Measurements from ENCODE around the gene SLC2A14. TPM values are rescaled to one million over a fixed set of nuclear protein-coding genes. Genes with fewer than 3 reads are reported as not detected.
A peak's percentile ranks its signal among the peaks of the same experiment; 100 is the strongest.
"Not testable (repeated sequence)": the region's sequence is repeated elsewhere in the genome, so short reads cannot be mapped to it uniquely, and the experiment has no call there.

SLC2A14 gene
- total RNA-seq, 2 experiments from 2014 or later = 0.13 to 0.18 TPM

DNA sequence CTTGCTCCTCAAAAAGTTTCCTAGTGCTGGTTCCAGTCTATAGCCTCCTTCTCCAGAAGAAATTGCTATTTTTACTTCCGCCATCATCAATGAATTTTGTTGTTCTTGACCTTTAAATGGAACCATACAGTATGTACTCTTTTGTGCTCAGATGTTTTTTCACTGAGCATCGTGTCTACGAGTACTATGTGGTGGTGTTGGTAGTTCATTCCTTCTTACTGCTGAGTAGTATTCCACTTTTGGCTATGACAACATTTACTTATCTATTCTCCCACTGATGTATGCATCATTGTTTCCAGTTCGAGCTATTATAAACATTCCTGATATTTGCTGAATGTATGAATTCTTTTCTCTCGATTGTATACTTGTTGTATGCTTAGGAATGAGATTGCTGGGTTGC, 28.6 kb downstream of the SLC2A14 start:
- POLR2A ChIA-PET = no interaction called here

DNA sequence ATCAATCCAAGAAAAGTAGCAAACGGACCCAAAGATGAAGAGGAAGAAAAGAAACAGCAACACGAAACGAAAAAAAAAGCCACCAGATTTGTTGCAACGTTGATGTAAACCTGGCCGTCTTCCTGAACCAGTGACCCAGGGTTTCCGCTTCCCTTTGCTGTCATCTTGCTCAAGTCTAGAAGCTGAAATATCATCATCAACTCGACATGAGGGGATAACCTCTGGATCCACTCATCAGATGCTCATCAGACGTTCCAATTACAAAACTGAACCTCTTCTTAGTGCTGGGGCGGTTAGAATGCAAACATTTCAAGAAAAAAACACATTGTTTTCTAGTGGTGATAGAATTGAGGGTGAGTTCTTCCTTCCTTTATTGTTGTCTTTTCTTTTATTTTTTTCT, 29.1 kb downstream of the SLC2A14 start:
- POLR2A ChIA-PET; H3K9me3 Mint-ChIP-seq (ENCODE audit: insufficient read depth); H3K36me3 Mint-ChIP-seq (ENCODE audit: low read depth); H3K4me1 Mint-ChIP-seq (ENCODE audit: low read depth): not testable (repeated sequence)
- Mint-ChIP-seq H3K27ac (peak overlapping the region; percentile 82), H3K4me3 (peak overlapping the region; percentile 43), H3K27me3 (ENCODE audit: low read depth) (peaks cover 16% of the 10 kb centered on the region)
- DNase-seq (peak; percentile 25), ATAC-seq (peak; percentile 92)
- CTCF ChIA-PET = interaction anchor here (1.0 kb wide), 1 partner anchor 11 kb away, joined by 4 read pairs; no protein-coding TSS in a partner anchor

More for the DNA sequence above, 28.6 kb downstream of the SLC2A14 start:
- H3K36me3 Mint-ChIP-seq (ENCODE audit: low read depth) = no peaks in the 10 kb centered on the region
- CTCF ChIA-PET = interaction anchor here (1.0 kb wide), 1 partner anchor 12 kb away, joined by 4 read pairs; no protein-coding TSS in a partner anchor
- ATAC-seq (no peak), DNase-seq (no peak)
- H3K4me3 Mint-ChIP-seq = no peak overlapping the region
- no peak overlapping the region for H3K27ac Mint-ChIP-seq
- H3K27me3 Mint-ChIP-seq (ENCODE audit: low read depth) = peaks cover 16% of the 10 kb centered on the region
- peaks cover 6% of the 10 kb centered on the region for H3K4me1 Mint-ChIP-seq (ENCODE audit: low read depth)
- no peaks in the 10 kb centered on the region for H3K9me3 Mint-ChIP-seq (ENCODE audit: insufficient read depth)

GRCh38 chr12:7843149-7843548, 29.6 kb downstream of the SLC2A14 start:
- CTCF ChIA-PET; H3K36me3 Mint-ChIP-seq (ENCODE audit: low read depth); H3K27ac Mint-ChIP-seq; H3K9me3 Mint-ChIP-seq (ENCODE audit: insufficient read depth); H3K4me1 Mint-ChIP-seq (ENCODE audit: low read depth); DNase-seq; POLR2A ChIA-PET: not testable (repeated sequence)
- peak overlapping the region; percentile 31 for H3K4me3 Mint-ChIP-seq
- H3K27me3 Mint-ChIP-seq (ENCODE audit: low read depth) = peaks cover 17% of the 10 kb centered on the region
- ATAC-seq = peak; percentile 40

- H3K27ac Mint-ChIP-seq; H3K36me3 Mint-ChIP-seq (ENCODE audit: low read depth); H3K9me3 Mint-ChIP-seq (ENCODE audit: insufficient read depth); H3K4me3 Mint-ChIP-seq; CTCF ChIA-PET; POLR2A ChIA-PET; ATAC-seq; DNase-seq; H3K4me1 Mint-ChIP-seq (ENCODE audit: low read depth): not testable (repeated sequence)
- peaks cover 14% of the 10 kb centered on the region for H3K27me3 Mint-ChIP-seq (ENCODE audit: low read depth)
Measured at GRCh38 chr12:7842444-7842843, 30.3 kb downstream of the SLC2A14 start.

GRCh38 chr12:7839848-7840247, 32.9 kb downstream of the SLC2A14 start:
- H3K9me3 Mint-ChIP-seq (ENCODE audit: insufficient read depth); ATAC-seq; POLR2A ChIA-PET; CTCF ChIA-PET; H3K4me1 Mint-ChIP-seq (ENCODE audit: low read depth); H3K27ac Mint-ChIP-seq; DNase-seq; H3K4me3 Mint-ChIP-seq; H3K36me3 Mint-ChIP-seq (ENCODE audit: low read depth): not testable (repeated sequence)
- H3K27me3 Mint-ChIP-seq (ENCODE audit: low read depth) = peaks cover 13% of the 10 kb centered on the region

DNA sequence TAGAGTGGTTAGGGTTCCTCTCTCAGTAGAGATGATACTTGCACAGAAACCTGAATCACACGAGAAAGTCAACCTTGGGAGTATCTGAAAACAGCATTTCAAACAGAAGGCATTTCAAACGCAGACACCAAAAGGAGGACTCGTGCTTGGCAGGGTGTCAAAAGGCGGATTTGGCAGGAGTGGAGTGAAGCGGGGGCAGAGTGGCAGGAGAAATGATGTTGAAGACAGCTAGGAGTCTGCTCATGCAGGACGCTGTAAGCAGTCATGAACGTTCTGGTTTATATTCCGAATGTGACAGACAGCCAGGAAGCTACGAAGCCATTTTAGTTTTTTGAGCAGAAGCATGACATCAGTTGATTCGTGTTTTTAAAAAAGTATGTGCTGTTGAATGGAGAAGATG, 33.5 kb downstream of the SLC2A14 start:
- H3K4me1 Mint-ChIP-seq (ENCODE audit: low read depth); DNase-seq; H3K27ac Mint-ChIP-seq; CTCF ChIA-PET; ATAC-seq; POLR2A ChIA-PET; H3K4me3 Mint-ChIP-seq; H3K9me3 Mint-ChIP-seq (ENCODE audit: insufficient read depth); H3K36me3 Mint-ChIP-seq (ENCODE audit: low read depth): not testable (repeated sequence)
- peaks cover 13% of the 10 kb centered on the region for H3K27me3 Mint-ChIP-seq (ENCODE audit: low read depth)

GRCh38 chr12:7837366-7837765, 35.3 kb downstream of the SLC2A14 start:
- H3K36me3 Mint-ChIP-seq (ENCODE audit: low read depth) = no peaks in the 10 kb centered on the region
- no peak for ATAC-seq
- no peaks in the 10 kb centered on the region for H3K9me3 Mint-ChIP-seq (ENCODE audit: insufficient read depth)
- no peaks in the 10 kb centered on the region for H3K4me1 Mint-ChIP-seq (ENCODE audit: low read depth)
- no peak for DNase-seq
- H3K27ac Mint-ChIP-seq = no peak overlapping the region
- CTCF ChIA-PET = no interaction called here
- no peak overlapping the region for H3K4me3 Mint-ChIP-seq
- peaks cover 10% of the 10 kb centered on the region for H3K27me3 Mint-ChIP-seq (ENCODE audit: low read depth)
- POLR2A ChIA-PET = no interaction called here

GRCh38 chr12:7835766-7836165, 36.9 kb downstream of the SLC2A14 start:
- peaks cover 5% of the 10 kb centered on the region for H3K27me3 Mint-ChIP-seq (ENCODE audit: low read depth)
- CTCF ChIA-PET = no interaction called here

GRCh38 chr12:7835116-7835515, 37.6 kb downstream of the SLC2A14 start:
- H3K27ac Mint-ChIP-seq = no peak overlapping the region
- no peak for ATAC-seq
- H3K4me3 Mint-ChIP-seq = no peak overlapping the region
- ChIA-PET CTCF (no interaction called here), POLR2A (no interaction called here)
- no peak for DNase-seq
- H3K9me3 Mint-ChIP-seq (ENCODE audit: insufficient read depth) = no peaks in the 10 kb centered on the region
- H3K27me3 Mint-ChIP-seq (ENCODE audit: low read depth) = peaks cover 5% of the 10 kb centered on the region
- H3K4me1 Mint-ChIP-seq (ENCODE audit: low read depth) = peaks cover 2% of the 10 kb centered on the region
- no peaks in the 10 kb centered on the region for H3K36me3 Mint-ChIP-seq (ENCODE audit: low read depth)

More at GRCh38 chr12:7835766-7836165, 36.9 kb downstream of the SLC2A14 start:
- no peaks in the 10 kb centered on the region for H3K36me3 Mint-ChIP-seq (ENCODE audit: low read depth)
- POLR2A ChIA-PET = no interaction called here
- H3K27ac Mint-ChIP-seq = no peak overlapping the region
- peaks cover 2% of the 10 kb centered on the region for H3K4me1 Mint-ChIP-seq (ENCODE audit: low read depth)
- H3K9me3 Mint-ChIP-seq (ENCODE audit: insufficient read depth) = no peaks in the 10 kb centered on the region
- no peak for ATAC-seq
- DNase-seq = no peak
- no peak overlapping the region for H3K4me3 Mint-ChIP-seq

- ChIA-PET POLR2A (no interaction called here), CTCF (interaction anchor here (1.4 kb wide), 1 partner anchor 274 kb away, joined by 3 read pairs; no protein-coding TSS in a partner anchor)
- ATAC-seq (no peak), DNase-seq (no peak)
- Mint-ChIP-seq H3K9me3 (ENCODE audit: insufficient read depth) (no peaks in the 10 kb centered on the region), H3K4me1 (ENCODE audit: low read depth) (peaks cover 2% of the 10 kb centered on the region), H3K27ac (no peak overlapping the region), H3K4me3 (no peak overlapping the region), H3K27me3 (ENCODE audit: low read depth) (peaks cover 5% of the 10 kb centered on the region), H3K36me3 (ENCODE audit: low read depth) (no peaks in the 10 kb centered on the region)
Measured at GRCh38 chr12:7834701-7835100, 38.0 kb downstream of the SLC2A14 start.

DNA sequence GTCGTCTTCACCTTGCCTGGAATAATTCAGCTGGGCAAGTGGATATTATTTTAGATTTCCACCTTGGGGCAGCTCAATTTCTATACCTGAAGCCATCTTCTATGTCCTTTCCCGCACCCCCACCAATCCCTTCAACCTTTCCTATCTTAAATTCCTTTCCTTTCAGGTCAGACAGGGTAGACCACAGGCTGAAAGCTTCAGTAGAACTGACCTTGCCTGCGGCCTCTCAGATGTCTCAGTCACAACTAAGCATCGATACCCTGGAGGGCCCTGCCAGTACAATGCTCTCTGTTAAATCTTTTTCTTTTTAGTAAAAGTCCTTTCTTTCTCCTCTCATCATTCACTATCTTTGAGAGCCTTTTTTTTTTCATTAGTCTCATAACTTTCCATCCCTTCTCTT, 38.9 kb downstream of the SLC2A14 start:
- DNase-seq (no peak), ATAC-seq (no peak)
- Mint-ChIP-seq H3K27ac (no peak overlapping the region), H3K4me1 (ENCODE audit: low read depth) (peaks cover 2% of the 10 kb centered on the region), H3K36me3 (ENCODE audit: low read depth) (no peaks in the 10 kb centered on the region), H3K4me3 (no peak overlapping the region), H3K9me3 (ENCODE audit: insufficient read depth) (no peaks in the 10 kb centered on the region), H3K27me3 (ENCODE audit: low read depth) (peaks cover 5% of the 10 kb centered on the region)
- ChIA-PET POLR2A (no interaction called here), CTCF (interaction anchor here (1.4 kb wide), 1 partner anchor 275 kb away, joined by 3 read pairs; no protein-coding TSS in a partner anchor)

DNA sequence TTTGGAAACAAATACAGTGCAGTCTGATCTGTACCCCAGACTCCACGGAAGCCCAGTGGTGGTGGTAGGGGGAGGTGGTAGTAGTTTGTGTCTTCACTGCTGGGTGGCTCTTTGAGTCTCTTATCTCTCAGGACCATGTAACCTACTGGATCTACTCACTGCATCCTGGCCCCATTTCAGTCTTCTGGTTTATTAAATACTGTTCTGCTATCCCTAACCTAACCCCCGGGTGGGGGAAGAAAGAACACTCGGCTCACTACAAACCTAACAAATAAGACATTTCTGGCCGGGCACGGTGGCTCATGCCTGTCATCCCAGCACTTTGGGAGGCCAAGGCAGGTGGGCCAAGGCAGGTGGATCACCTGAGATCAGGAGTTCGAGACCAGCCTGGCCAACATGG, 39.5 kb downstream of the SLC2A14 start:
- CTCF ChIA-PET = interaction anchor here (0.8 to 1.8 kb wide), 4 partner anchors 11 to 275 kb away, joined by 3 to 4 read pairs (median 3); no protein-coding TSS in a partner anchor
- H3K36me3 Mint-ChIP-seq (ENCODE audit: low read depth); ATAC-seq; H3K27ac Mint-ChIP-seq; H3K9me3 Mint-ChIP-seq (ENCODE audit: insufficient read depth); H3K4me3 Mint-ChIP-seq; H3K27me3 Mint-ChIP-seq (ENCODE audit: low read depth); POLR2A ChIA-PET; DNase-seq; H3K4me1 Mint-ChIP-seq (ENCODE audit: low read depth): not testable (repeated sequence)

Data from activated CD8-positive, alpha-beta T cell treated with anti-CD3 and anti-CD28 coated beads, Interleukin-2, amount 10 ng/mL, durations not matched to agents 7 days and 5 days (primary cell).